Vagina (tissue), 2 donors: ENCODE results near the gene COX6B1. TPM values are rescaled to one million over a fixed set of nuclear protein-coding genes. Genes with fewer than 3 reads are reported as not detected.

Experiments
- DNase-seq, 2 donors: peaks; one replicate each; pipeline ENCODE4 v3.0.0-alpha.2; 2017; ENCODE audit errors: extremely low spot score in 2 of 2
- H3K27ac ChIP-seq: fragments of 200-600 bp; sonication (generic); one replicate; pipeline ENCODE4 v1.5.1; 2019
- H3K27me3 ChIP-seq: fragments of 200-600 bp; sonication (generic); one replicate; pipeline ENCODE4 v1.5.1; 2019
- H3K36me3 ChIP-seq, 2 donors: fragments of 200-600 bp; sonication (generic); one replicate each; pipeline ENCODE4 v1.5.1; 2017 to 2019
- H3K4me1 ChIP-seq: fragments of 200-600 bp; sonication (generic); one replicate; pipeline ENCODE4 v1.5.1; 2019
- H3K4me3 ChIP-seq, 2 donors: fragments of 200-600 bp; sonication (generic); 1 replicate in 1 of 2; 2 replicates in 1 of 2; pipeline ENCODE4 v1.5.1; 2016 to 2019
- H3K9me3 ChIP-seq: fragments of 200-600 bp; sonication (generic); one replicate; pipeline ENCODE4 v1.5.1; 2019
- CTCF ChIP-seq, 3 experiments: fragments of 450-650 bp in 2 of 3; fragments of 200-600 bp in 1 of 3; sonication (generic) in 1 of 3; IDR thresholded peaks; one replicate each; pipeline ENCODE4 v1.5.1; 2017 to 2019; ENCODE audit warnings: antibody characterized with exemption in 3 of 3, mild to moderate bottlenecking in 2 of 3, moderate library complexity in 2 of 3
- POLR2A ChIP-seq, 2 donors: fragments of 450-650 bp; IDR thresholded peaks; one replicate each; pipeline ENCODE4 v1.6.1; 2017; ENCODE audit warnings: antibody characterized with exemption in 2 of 2, mild to moderate bottlenecking in 2 of 2, moderate library complexity in 2 of 2
- POLR2AphosphoS5 ChIP-seq, 2 donors: sonication (generic); formaldehyde crosslinking; IDR thresholded peaks; one replicate each; pipeline ENCODE4 v1.9.0; 2017; ENCODE audit warnings: antibody characterized with exemption in 2 of 2, mild to moderate bottlenecking in 2 of 2, low read depth in 1 of 2; ENCODE audit not compliant: insufficient read depth in 1 of 2
- intact Hi-C: fragments of 100-400 bp; cut with DNase I; formaldehyde crosslinking; loops from one replicate; pipeline ENCODE4 v1.15.1; 2023
- total RNA-seq: library from RNA; depleted of rRNA; stranded (reverse); fragments of >200 nt; gene quantifications from one replicate; pipeline ENCODE4 v1.2.3, GENCODE V29; 2016

Gene COX6B1
- total RNA-seq, 1 donor from 2014 or later = 265 TPM

GRCh38 chr19:35633727-35634440, 14.2 kb upstream of the COX6B1 start:
- H3K36me3 ChIP-seq = peaks cover 0 to 75% of the 10 kb centered on the region in 2 donors
- intact Hi-C loops = no loop called here
- no peak overlapping the region for H3K4me3 ChIP-seq

GRCh38 chr19:35636651-35637050, 11.5 kb upstream of the COX6B1 start:
- intact Hi-C loops = no loop called here
- H3K9me3 ChIP-seq = no peaks in the 10 kb centered on the region
- H3K4me1 ChIP-seq = peaks cover 3% of the 10 kb centered on the region
- no peaks in the 10 kb centered on the region for H3K27me3 ChIP-seq
- no peak for TF ChIP-seq POLR2AphosphoS5 (IDR thresholded peaks at IDR 0.05; ENCODE audit: insufficient read depth in 1 of 2, low read depth in 1 of 2)
- TF ChIP-seq CTCF (IDR thresholded peaks at IDR 0.05) = no peak
- TF ChIP-seq POLR2A (IDR thresholded peaks at IDR 0.05) = no peak
- peaks cover 0 to 61% of the 10 kb centered on the region in 2 donors for H3K36me3 ChIP-seq
- H3K27ac ChIP-seq = no peak overlapping the region
- no peak overlapping the region for H3K4me3 ChIP-seq
- no peak for DNase-seq

More at GRCh38 chr19:35633727-35634440, 14.2 kb upstream of the COX6B1 start:
- Histone ChIP-seq H3K27ac (no peak overlapping the region), H3K27me3 (no peaks in the 10 kb centered on the region), H3K9me3 (no peaks in the 10 kb centered on the region), H3K4me1 (peaks cover 18% of the 10 kb centered on the region)
- DNase-seq = no peak
- TF ChIP-seq POLR2A (IDR thresholded peaks at IDR 0.05) (no peak), POLR2AphosphoS5 (IDR thresholded peaks at IDR 0.05; ENCODE audit: insufficient read depth in 1 of 2, low read depth in 1 of 2) (no peak), CTCF (IDR thresholded peaks at IDR 0.05) (no peak)

- H3K36me3 ChIP-seq = peaks cover 0 to 55% of the 10 kb centered on the region in 2 donors
- H3K27ac ChIP-seq = no peak overlapping the region
- H3K27me3 ChIP-seq = no peaks in the 10 kb centered on the region
- intact Hi-C loops = no loop called here
- H3K4me3 ChIP-seq = no peak overlapping the region
- TF ChIP-seq POLR2A (IDR thresholded peaks at IDR 0.05) (no peak), CTCF (IDR thresholded peaks at IDR 0.05) (no peak), POLR2AphosphoS5 (IDR thresholded peaks at IDR 0.05; ENCODE audit: insufficient read depth in 1 of 2, low read depth in 1 of 2) (no peak)
- no peaks in the 10 kb centered on the region for H3K9me3 ChIP-seq
- peaks cover 8% of the 10 kb centered on the region for H3K4me1 ChIP-seq
- no peak for DNase-seq
Measured at GRCh38 chr19:35637165-35637564, 11.0 kb upstream of the COX6B1 start.

GRCh38 chr19:35639321-35639639, 8.8 kb upstream of the COX6B1 start:
- intact Hi-C loops = no loop called here
- no peaks in the 10 kb centered on the region for H3K9me3 ChIP-seq
- DNase-seq = peak in 1 of 2 donors; percentile 64
- peaks cover 19% of the 10 kb centered on the region for H3K4me1 ChIP-seq
- H3K27ac ChIP-seq = no peak overlapping the region
- H3K4me3 ChIP-seq = no peak overlapping the region
- H3K36me3 ChIP-seq = peaks cover 0 to 34% of the 10 kb centered on the region in 2 donors
- TF ChIP-seq CTCF (IDR thresholded peaks at IDR 0.05) (no peak), POLR2AphosphoS5 (IDR thresholded peaks at IDR 0.05; ENCODE audit: insufficient read depth in 1 of 2, low read depth in 1 of 2) (no peak), POLR2A (IDR thresholded peaks at IDR 0.05) (no peak)
- H3K27me3 ChIP-seq = no peaks in the 10 kb centered on the region

- peak in 1 of 2 donors; percentile 37 for DNase-seq
- H3K9me3 ChIP-seq = no peaks in the 10 kb centered on the region
- peaks cover 0 to 28% of the 10 kb centered on the region in 2 donors for H3K36me3 ChIP-seq
- H3K4me3 ChIP-seq = no peak overlapping the region
- H3K27me3 ChIP-seq = no peaks in the 10 kb centered on the region
- intact Hi-C loops = no loop called here
- no peak overlapping the region for H3K27ac ChIP-seq
- peaks cover 21% of the 10 kb centered on the region for H3K4me1 ChIP-seq
- TF ChIP-seq POLR2A (IDR thresholded peaks at IDR 0.05) (no peak), CTCF (IDR thresholded peaks at IDR 0.05) (no peak), POLR2AphosphoS5 (IDR thresholded peaks at IDR 0.05; ENCODE audit: insufficient read depth in 1 of 2, low read depth in 1 of 2) (no peak)
Measured at GRCh38 chr19:35639863-35640262, 8.3 kb upstream of the COX6B1 start.
